Activated naive CD4-positive, alpha-beta T cell treated with anti-CD3 and anti-CD28 coated beads, Interleukin-2, amount 50 U/mL, for 72 hours (primary cell): Measurements from ENCODE around the gene MSRB1. TPM values are rescaled to one million over a fixed set of nuclear protein-coding genes. Genes with fewer than 3 reads are reported as not detected.
"Not testable (repeated sequence)": the region's sequence is repeated elsewhere in the genome, so short reads cannot be mapped to it uniquely, and the experiment has no call there.

Experiments used
- ATAC-seq, 2 donors: fragments of 150-1000 bp; cut with Tn5 transposase; 2 replicates each; pipeline ENCODE4 v1.10.0; 2021; ENCODE audit warnings: mild to moderate bottlenecking in 2 of 2, moderate library complexity in 2 of 2
- DNase-seq, 2 donors: peaks; one replicate each; pipeline ENCODE4 v3.0.0; 2021 to 2022; ENCODE audit warnings: low spot score in 2 of 2
- H3K27ac Mint-ChIP-seq, 2 donors: one replicate each; pipeline ENCODE4 v1.8.0; 2022; ENCODE audit warnings: mild to moderate bottlenecking in 2 of 2, mixed read lengths in 2 of 2
- H3K36me3 Mint-ChIP-seq, 2 donors: one replicate each; pipeline ENCODE4 v1.8.0; 2022; ENCODE audit warnings: mixed read lengths in 2 of 2
- H3K9me3 Mint-ChIP-seq, 2 donors: one replicate each; pipeline ENCODE4 v1.8.0; 2022; ENCODE audit warnings: mixed read lengths in 2 of 2
- total RNA-seq, 2 donors: library from RNA; stranded (reverse); gene quantifications; one replicate each; pipeline ENCODE4 v1.2.3, GENCODE V29; 2022

The MSRB1 gene
- total RNA-seq, 2 donors from 2014 or later, result 17.3 to 41.7 TPM

DNA sequence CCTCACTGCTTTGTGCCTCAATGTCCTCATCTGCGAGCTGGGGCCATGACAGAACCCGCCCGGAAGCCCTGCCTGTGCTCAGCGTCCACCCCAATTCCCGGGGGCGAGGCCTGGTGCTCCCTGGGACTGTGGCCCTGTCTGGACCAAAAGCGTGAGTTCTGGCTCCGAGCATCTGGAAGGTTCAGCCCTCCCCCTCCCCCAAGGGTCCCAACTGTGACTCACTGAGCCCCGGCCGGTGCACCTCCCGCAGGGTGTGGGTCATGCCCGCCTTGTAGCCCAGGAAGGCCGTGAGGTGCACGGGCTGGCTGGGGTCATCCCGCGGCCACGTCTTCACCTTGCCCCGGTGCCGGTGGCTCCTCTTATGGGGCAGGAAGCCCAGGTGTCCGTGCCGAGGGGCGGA lies 10.7 kb upstream of the MSRB1 start:
- Mint-ChIP-seq H3K9me3 (no peaks in the 10 kb centered on the region), H3K36me3 (no peaks in the 10 kb centered on the region), H3K27ac (no peak overlapping the region)
- peak in 1 of 2 donors; percentile 55 for DNase-seq
- ATAC-seq, result no peak

DNA sequence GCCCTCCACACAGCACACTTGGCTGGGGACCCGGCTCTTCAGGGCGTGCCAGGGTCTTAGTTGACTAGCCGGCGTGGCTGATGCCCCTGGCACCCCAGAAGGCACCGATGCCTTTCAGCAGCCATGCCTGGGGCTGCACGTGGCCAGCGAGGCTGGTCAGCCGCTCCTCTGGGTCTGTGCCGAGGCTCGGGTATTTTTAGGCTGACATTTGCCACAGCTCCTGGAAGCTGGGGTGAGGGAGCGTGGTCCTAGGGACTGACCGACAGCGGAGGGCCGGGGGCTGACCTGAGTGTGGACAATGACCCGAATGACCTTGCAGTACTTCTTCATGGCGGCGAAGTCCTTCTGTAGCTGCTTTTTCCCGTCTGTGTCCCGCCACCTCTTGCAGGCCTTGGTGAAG lies 7.6 kb upstream of the MSRB1 start:
- Mint-ChIP-seq H3K36me3 (no peaks in the 10 kb centered on the region), H3K9me3 (no peaks in the 10 kb centered on the region)

DNA sequence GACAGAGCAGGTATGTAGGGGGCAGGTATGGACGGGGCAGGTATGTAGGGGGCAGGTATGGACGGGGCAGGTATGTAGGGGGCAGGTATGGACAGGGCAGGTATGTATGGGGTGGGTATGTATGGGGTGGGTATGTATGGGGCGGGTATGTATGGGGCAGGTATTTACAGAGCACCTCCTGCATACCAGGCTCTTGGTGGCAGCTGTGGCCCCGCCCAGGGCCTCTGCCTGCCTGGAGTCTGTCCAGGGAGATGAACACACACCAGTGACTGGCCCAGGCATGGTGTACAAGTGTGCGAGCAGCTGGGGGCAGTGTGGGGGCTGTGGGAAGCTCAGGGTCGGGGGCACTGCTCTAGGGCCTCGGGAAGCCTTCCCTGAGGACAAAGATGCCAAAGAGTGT lies 7.0 kb upstream of the MSRB1 start:
- no peak overlapping the region for H3K27ac Mint-ChIP-seq
- DNase-seq (no peak), ATAC-seq (no peak)
- no peaks in the 10 kb centered on the region for H3K36me3 Mint-ChIP-seq
- no peaks in the 10 kb centered on the region for H3K9me3 Mint-ChIP-seq

More for the DNA sequence above, 7.6 kb upstream of the MSRB1 start:
- no peak for DNase-seq
- ATAC-seq, result no peak
- no peak overlapping the region for H3K27ac Mint-ChIP-seq

DNA sequence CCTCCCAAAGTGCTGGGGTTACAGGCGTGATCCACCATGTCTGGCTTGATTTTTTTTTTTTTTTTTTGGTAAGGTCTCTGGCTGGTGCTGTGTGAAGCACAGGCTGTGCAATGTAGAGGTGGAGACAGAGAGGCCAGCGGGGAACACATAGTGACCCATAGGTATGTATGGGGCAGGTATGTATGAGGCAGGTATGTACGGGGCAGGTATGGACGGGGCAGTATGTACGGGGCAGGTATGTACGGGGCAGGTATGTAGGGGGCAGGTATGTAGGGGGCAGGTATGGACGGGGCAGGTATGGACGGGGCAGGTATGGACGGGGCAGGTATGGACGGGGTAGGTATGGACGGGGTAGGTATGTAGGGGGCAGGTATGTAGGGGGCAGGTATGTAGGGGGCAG lies 6.5 kb upstream of the MSRB1 start:
- Mint-ChIP-seq H3K9me3 (no peaks in the 10 kb centered on the region), H3K36me3 (no peaks in the 10 kb centered on the region), H3K27ac (no peak overlapping the region)
- DNase-seq (no peak), ATAC-seq (no peak)

DNA sequence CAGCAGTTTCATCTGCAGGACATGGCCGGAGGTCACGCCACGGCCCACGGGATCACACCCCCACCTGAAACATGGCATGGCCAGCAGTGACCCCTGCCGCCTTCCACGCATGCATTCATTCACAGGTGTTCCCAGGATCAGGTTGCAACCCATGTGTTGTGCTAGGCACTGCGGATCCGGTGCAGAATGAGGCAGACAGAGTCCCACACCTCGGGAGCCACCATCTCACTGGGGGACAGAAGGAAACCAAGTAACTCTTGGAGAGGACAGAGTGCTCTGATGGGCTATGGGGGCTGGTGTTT lies 4.3 kb upstream of the MSRB1 start:
- H3K36me3 Mint-ChIP-seq, result peaks cover 0 to 5% of the 10 kb centered on the region in 2 donors
- H3K9me3 Mint-ChIP-seq, result no peaks in the 10 kb centered on the region
- peak overlapping the region in 1 of 2 donors; percentile 84 for H3K27ac Mint-ChIP-seq
- DNase-seq (no peak), ATAC-seq (no peak)

DNA sequence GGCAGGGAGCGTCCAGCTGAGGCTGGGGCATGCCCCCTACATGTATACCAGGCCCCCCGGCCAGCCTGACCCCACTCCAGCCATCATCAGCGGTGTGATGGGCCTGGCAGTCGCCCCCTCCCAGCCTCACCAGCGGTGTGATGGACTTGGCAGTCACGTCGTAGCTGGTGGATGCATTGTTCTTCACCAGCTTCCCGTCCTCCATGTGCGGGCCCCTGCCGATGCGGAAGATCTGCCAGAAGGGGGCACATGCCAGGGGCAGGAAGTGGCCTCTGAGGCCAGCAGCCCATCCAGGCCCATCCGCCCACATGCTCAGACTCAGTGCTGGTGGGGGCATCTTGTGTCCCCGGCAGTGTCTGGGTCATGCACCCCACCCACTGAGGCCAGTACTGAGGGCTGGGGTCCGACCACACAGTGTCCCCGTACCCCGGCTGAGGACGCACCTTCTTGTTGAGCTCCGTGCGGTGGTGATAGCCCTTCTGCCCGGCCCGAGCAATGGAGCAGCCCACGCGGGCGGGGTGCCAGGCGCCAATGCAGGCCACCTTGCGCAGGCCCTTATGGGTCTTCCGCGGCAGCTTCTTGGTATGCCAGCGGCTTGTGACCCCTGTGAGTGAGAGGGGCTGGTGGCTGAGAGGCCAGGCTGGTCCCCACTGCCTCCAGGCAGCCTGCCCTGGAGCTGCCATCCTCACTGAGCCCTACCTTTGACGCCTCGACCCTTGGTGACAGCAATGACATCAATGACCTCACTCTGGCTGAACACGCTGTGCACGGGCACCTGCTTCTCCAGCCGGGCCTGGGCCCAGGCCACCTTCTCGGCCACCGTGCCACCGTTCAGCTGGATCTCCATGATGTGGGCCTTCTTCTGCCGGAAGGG lies 3.7 kb upstream of the MSRB1 start:
- ATAC-seq (no peak), DNase-seq (no peak)
- Mint-ChIP-seq H3K27ac (no peak overlapping the region), H3K9me3 (no peaks in the 10 kb centered on the region), H3K36me3 (peaks cover 0 to 7% of the 10 kb centered on the region in 2 donors)

DNA sequence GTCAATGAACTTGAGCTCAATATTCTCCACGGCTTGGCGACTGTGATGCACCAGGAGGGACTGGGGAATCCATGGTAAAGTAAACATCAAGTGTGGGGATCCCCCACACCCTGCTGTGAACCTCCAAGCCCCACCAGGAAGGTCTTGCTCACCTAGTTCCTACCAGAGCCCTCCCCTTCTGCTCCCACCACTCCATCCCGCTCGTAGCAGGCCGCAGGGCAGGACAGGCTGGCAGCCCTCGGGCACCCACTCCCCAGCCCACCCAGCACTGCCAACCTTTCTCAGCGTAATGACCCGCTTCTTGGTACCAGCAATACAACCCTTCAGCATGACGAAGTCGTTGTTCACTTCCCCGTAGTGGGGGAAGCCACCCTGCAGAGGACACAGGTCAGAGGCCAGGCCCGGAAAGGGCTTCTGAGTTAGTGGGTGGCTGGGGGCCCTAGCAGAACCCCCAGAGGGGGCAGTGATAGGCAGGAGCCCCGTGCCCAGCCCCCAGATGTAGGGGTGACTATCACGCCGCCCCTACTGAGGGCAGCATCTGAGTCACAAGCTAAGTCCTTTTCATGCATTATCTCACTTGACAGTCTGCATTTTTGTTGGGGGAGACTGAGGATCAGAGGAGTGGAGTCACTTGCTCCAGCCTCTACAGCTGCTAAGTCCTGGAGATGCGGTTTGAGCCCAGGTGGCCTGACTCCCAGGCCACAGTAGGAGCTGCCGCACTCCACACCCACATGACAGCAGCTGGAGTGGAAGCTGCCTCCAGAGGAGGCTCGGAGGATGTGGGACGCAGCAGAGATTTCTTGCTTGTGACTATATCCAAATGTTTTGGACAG lies 2.8 kb upstream of the MSRB1 start:
- no peak for DNase-seq
- Mint-ChIP-seq H3K27ac (no peak overlapping the region), H3K9me3 (no peaks in the 10 kb centered on the region), H3K36me3 (peaks cover 0 to 11% of the 10 kb centered on the region in 2 donors)
- ATAC-seq, result no peak

DNA sequence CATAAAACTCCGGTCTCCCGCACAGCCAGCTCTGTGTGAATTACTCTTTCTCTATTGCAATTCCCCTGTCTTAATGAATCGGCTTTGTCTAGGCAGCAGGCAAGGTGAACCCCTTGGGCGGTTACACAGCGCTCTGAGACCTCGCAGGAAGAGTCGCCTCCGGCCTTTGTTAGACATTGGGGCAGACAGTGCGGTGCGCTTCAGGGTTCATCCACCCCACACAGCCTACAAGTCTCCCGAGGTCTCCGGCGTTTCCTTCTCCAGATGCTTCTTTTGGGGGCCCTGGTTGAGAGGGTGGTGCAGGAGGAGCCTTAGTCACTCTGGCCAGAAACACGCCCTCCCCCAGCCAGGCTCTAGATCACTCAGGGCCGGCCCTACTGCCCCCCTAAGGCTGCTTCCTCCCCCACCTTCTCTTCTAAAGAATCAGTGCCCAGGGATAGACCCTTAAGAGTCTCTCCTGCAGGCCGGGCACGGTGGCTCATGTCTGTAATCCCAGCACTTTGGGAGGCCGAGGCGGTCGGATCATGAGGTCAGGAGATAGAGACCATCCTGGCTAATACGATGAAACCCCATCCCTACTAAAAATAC lies 1.7 kb upstream of the MSRB1 start:
- Mint-ChIP-seq H3K36me3 (peaks cover 0 to 11% of the 10 kb centered on the region in 2 donors), H3K9me3 (no peaks in the 10 kb centered on the region), H3K27ac (no peak overlapping the region)
- DNase-seq (no peak), ATAC-seq (no peak)

DNA sequence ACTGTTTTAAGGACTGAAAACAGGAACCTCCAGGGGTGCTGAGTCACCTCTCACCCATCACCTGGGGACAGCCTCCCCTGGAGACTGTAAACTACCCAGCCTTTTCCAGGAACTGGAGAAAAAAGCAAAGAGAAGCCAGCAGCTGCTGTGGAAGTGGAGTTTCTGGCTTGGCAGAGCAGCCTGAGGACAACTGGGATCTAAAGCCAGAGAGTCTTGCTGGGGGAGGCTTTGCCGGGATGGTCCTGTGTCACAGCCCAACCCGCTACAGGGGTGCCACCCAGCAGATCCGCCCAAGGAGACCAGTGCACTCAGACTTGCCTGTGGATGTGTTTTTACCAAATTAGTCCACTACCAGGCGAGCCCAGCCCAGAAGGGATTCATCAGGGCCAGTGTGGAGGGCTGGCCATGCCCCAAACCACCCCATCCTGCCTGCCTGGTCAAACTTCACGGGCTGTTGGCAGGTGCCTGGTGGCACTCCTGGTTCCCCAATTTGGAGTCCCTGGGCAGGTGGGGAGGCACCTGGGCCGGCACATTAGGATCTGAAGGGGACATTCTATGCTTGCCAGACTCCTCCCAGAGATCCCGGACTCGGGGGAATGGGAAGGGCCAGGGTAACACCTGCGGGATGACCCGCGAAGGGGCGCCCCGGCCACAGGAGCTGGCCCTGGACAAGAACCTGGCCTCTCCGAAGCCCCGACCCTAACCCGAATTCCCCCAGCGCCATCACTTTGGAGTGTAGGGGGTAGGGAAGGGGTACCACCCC lies 771 bp downstream of the MSRB1 start:
- Mint-ChIP-seq H3K36me3 (peaks cover 0 to 11% of the 10 kb centered on the region in 2 donors), H3K9me3 (no peaks in the 10 kb centered on the region), H3K27ac (peak overlapping the region; percentile 84 to 90)
- ATAC-seq, result no peak
- no peak for DNase-seq

DNA sequence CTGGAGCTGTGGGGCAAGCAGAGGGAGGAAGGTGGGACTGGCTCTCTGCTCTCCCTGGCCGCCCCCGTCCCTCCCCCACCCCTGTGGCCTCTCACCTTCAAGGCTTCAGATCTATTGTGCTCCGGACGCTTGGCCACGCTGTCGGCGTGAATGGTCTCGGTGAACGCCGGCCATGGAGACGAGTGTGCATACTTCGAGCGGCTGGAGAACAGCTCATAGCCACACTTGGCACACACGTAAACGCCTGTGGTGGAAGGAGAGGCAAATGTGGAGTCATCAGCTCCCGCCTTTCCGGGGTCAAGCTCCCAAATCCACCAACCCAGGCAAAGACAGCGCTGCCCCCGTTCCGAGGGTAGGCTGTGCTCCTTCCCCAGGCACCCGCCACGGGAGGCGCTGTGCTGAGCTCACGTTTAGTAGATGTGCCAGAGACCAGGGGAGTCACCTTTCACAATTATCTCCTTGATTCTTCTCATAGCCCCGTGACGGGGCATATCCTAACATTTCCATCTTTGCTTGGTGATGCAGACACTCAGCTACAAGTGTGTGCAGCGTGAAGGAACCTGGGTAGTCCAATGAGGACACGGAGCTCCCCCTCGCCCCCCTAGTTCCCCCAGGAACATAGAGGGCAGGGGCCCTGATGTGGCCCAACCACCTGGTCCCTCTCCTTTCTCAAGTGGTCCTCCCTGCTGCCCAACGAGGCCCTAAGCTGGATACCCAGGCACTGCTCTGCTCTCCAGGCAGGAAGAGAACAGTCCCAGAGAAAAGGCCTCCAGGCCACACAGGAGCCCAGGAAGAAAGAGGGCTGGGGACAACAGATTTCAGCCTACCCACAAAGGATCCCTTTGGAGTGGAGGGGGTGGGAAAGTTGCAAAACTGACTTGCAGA lies 1.6 kb downstream of the MSRB1 start:
- Mint-ChIP-seq H3K9me3 (no peaks in the 10 kb centered on the region), H3K36me3 (peaks cover 0 to 11% of the 10 kb centered on the region in 2 donors), H3K27ac (peak overlapping the region; percentile 84 to 90)
- DNase-seq, result no peak
- ATAC-seq, result no peak

DNA sequence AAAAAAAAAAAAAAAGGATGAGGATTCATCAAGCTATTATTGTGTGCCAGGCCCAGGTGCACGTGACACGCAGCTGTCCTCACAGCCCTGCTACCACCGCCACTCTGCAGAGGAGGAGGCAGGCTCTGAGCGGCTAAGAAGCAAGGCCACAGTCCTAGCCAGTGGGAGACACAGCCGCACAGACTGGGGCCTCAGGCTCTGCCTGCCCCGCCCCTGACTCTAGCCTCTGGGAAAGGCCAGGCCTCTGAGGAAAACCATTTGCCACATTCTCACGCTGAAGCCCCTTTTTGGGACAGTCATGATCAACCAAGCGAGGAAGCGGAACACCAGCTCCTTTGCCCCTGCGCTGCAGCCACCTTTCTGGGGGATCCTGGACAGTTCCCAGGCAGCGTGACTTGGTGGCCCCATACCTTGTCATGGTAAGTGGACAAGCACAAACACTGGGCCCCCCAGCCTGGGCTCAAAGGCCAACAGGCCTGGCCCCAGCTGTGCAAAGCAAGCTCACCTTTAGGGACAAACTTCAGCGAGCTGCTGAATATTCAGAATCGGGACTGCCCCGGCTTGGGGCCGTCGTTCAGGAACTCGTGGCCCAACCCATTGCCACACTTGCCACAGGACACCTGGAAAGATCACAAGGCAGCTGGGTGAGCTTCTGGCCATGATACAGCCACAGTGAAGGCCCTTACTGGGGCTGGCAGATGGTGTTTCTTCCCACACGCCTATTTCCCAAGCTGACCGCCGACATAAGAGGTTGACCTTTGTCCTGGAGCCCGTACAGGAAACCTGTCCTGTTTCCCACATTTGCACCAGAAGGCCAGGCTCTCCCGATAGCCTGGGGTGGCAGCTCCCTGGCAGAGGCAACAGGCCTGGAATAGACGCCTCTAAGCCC lies 2.5 kb downstream of the MSRB1 start:
- no peak for DNase-seq
- Mint-ChIP-seq H3K9me3 (no peaks in the 10 kb centered on the region), H3K27ac (no peak overlapping the region), H3K36me3 (peaks cover 0 to 11% of the 10 kb centered on the region in 2 donors)
- no peak for ATAC-seq

DNA sequence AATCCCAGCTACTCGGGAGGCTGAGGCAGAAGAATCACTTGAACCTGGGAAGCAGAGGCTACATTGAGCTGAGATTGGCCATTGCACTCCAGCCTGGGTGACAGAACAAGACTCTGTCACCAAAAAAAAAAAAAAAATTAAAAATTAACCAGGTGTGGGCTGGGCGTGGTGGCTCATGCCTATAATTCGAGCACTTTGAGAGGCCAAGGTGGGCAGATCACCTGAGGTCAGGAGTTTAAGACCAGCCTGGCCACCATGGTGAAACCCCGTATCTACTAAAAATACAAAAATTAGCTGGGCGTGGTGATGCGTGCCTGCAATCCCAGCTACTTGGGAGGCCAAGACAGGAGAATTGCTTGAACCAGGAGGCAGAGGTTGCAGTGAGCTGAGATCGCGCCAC lies 3.2 kb downstream of the MSRB1 start:
- DNase-seq, H3K27ac Mint-ChIP-seq, H3K9me3 Mint-ChIP-seq, ATAC-seq: not testable (repeated sequence)
- H3K36me3 Mint-ChIP-seq, result peaks cover 0 to 11% of the 10 kb centered on the region in 2 donors

DNA sequence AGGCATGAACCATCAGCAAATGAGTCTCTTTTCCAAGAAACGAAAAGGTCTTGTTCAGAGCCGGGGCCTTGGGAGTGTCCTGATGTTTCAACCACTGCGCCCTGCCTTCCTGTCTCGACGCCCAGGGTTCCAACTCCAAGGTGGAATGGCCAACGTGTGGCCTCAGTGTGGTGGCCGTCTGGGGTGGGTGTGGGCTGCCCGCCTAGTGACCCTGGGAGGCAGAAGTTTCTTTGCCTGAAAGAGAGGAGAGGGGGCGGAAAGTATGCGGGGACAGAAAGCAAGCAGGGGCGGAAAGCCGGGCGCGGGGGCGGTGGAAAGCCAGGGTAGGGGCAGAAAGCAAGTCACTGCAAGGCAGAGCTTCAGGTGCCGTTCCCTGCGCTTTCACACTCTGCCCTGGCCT lies 4.1 kb downstream of the MSRB1 start:
- H3K9me3 Mint-ChIP-seq, result no peaks in the 10 kb centered on the region
- H3K27ac Mint-ChIP-seq, result no peak overlapping the region
- H3K36me3 Mint-ChIP-seq, result peaks cover 0 to 11% of the 10 kb centered on the region in 2 donors
- ATAC-seq (no peak), DNase-seq (no peak)

DNA sequence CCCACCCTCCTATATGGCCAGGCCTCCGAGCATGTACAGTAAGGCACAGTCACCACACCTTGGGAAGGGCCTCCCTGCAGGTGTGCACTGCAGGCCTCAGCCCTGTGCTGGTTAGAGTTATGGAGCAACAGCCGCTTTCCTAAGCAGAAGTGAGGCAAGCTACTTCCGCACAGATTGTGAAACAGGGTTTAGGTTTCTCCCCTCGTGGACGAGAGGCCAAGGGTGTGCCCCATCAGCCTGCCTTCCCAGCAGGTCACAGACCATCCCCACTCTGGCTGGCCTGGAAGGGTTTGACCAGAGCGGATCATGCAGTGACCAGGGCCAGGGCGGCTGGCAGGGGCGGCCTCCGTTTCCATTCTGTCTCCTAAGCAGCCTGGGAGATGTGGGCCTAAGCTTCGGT lies 4.7 kb downstream of the MSRB1 start:
- no peak for ATAC-seq
- H3K27ac Mint-ChIP-seq, result no peak overlapping the region
- H3K36me3 Mint-ChIP-seq, result peaks cover 0 to 11% of the 10 kb centered on the region in 2 donors
- no peak for DNase-seq
- no peaks in the 10 kb centered on the region for H3K9me3 Mint-ChIP-seq

DNA sequence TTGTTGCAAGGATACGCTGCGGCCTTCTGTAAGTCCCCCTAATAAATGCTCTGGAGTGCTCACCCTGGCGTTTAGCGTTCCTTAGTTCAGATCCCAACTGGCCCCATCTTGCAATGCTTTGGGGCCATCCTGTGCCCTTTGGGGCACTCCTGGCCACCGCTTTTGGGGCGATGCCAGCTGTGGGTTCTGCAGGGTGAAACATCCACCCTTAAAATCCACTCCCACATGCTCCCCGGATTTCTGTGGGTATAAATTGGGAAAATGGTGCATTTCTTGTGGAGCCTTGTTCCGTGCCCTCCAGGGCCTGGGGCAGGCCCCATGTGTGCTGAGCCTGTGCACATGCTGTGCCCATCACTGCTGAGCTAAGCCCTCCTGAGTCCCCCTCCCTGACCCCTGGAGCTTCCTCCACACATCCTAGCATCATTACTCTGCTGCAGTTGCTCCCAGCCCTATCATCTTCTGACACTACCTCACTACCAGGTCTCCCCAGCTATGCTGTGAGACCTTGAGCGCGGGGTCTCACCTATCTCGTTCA lies 6.0 kb downstream of the MSRB1 start:
- Mint-ChIP-seq H3K9me3 (no peaks in the 10 kb centered on the region), H3K36me3 (peaks cover 0 to 6% of the 10 kb centered on the region in 2 donors), H3K27ac (peak overlapping the region in 1 of 2 donors; percentile 50)
- DNase-seq (no peak), ATAC-seq (no peak)
